HG02840 (cell line): Measurements from ENCODE around the gene RGS1.

ENCODE experiments used
- ATAC-seq: cut with Tn5 transposase; IDR thresholded peaks from one replicate; pipeline ENCODE4 v1.9.1; 2021; ENCODE audit warnings: mild to moderate bottlenecking, moderate library complexity, moderate number of reproducible peaks; ENCODE audit not compliant: unreplicated experiment, low FRiP score

Gene RGS1

GRCh38 chr1:192579010-192579738 is 3.6 kb downstream of the RGS1 start:
- no peak for ATAC-seq

- no peak for ATAC-seq
Measured at GRCh38 chr1:192580351-192580962, 4.9 kb downstream of the RGS1 start.

- ATAC-seq = no peak
Measured at GRCh38 chr1:192581131-192581927, 5.8 kb downstream of the RGS1 start.

GRCh38 chr1:192584866-192585265 is 9.3 kb downstream of the RGS1 start:
- ATAC-seq = no peak

GRCh38 chr1:192587386-192588266 is 12.1 kb downstream of the RGS1 start:
- ATAC-seq = no peak

- ATAC-seq = no peak
Measured at GRCh38 chr1:192588546-192588945, 13.0 kb downstream of the RGS1 start.

GRCh38 chr1:192589813-192590212 is 14.2 kb downstream of the RGS1 start:
- no peak for ATAC-seq

GRCh38 chr1:192592517-192592916 is 16.9 kb downstream of the RGS1 start:
- no peak for ATAC-seq

GRCh38 chr1:192592981-192593708 is 17.6 kb downstream of the RGS1 start:
- ATAC-seq = no peak

GRCh38 chr1:192595299-192595698 is 19.7 kb downstream of the RGS1 start:
- no peak for ATAC-seq

GRCh38 chr1:192598589-192598988 is 23.0 kb downstream of the RGS1 start:
- no peak for ATAC-seq

- no peak for ATAC-seq
Measured at GRCh38 chr1:192600275-192600674, 24.7 kb downstream of the RGS1 start.

GRCh38 chr1:192601143-192601542 is 25.6 kb downstream of the RGS1 start:
- peak; percentile 52 for ATAC-seq

- ATAC-seq = no peak
Measured at GRCh38 chr1:192601567-192601966, 26.0 kb downstream of the RGS1 start.

- ATAC-seq = no peak
Measured at GRCh38 chr1:192602757-192603156, 27.2 kb downstream of the RGS1 start.

GRCh38 chr1:192603218-192603787 is 27.7 kb downstream of the RGS1 start:
- ATAC-seq = no peak

GRCh38 chr1:192604979-192605620 is 29.5 kb downstream of the RGS1 start:
- peak; percentile 27 for ATAC-seq

GRCh38 chr1:192608671-192609070 is 33.1 kb downstream of the RGS1 start:
- ATAC-seq = no peak
